IMR-90 (cell line): ENCODE measurements around the gene C1QTNF9B. TPM values are rescaled to one million over a fixed set of nuclear protein-coding genes. Genes with fewer than 3 reads are reported as not detected.

Experiments
- ATAC-seq: fragments of 200-7000 bp; cut with Tn5 transposase; 2 replicates; pipeline ENCODE4 v1.9.1; 2020; ENCODE audit warnings: low read depth, mild to moderate bottlenecking, moderate library complexity
- BruUV-seq: library from RNA; stranded (reverse); fragments of 400-500 nt; replicated peaks from 2 replicates; lab custom pipeline; 2021; lab: Mats Ljungman, UMichigan
- CTCF ChIA-PET: fragments of 300-600 bp; formaldehyde crosslinking; extraction: SDS; loops from one replicate; lab custom pipeline; 2021; ENCODE audit warnings: antibody characterized with exemption; lab: Yijun Ruan, JAX
- POLR2A ChIA-PET: fragments of 300-600 bp; sonication (Branson Sonifier 250); formaldehyde crosslinking; loops from one replicate; lab custom pipeline; 2022; ENCODE audit warnings: antibody characterized with exemption; ENCODE audit not compliant: unreplicated experiment; lab: Charles Lee
- DNase-seq: peaks from one replicate; pipeline ENCODE4 v3.0.0; 2013
- H2AFZ ChIP-seq: replicated peaks from 2 replicates; pipeline ENCODE3; 2013; ENCODE audit warnings: low read length, mild to moderate bottlenecking; ENCODE audit not compliant: poor library complexity
- H2AK5ac ChIP-seq: 2 replicates; pipeline ENCODE4 v1.6.1; 2013; ENCODE audit warnings: low read depth, low read length, inconsistent platforms
- H2AK9ac ChIP-seq: replicated peaks from 2 replicates; pipeline ENCODE3; 2013; ENCODE audit warnings: mild to moderate bottlenecking, low read depth, low read length, moderate library complexity; ENCODE audit not compliant: poor library complexity
- H2BK120ac ChIP-seq: 2 replicates; pipeline ENCODE4 v1.6.1; 2013; ENCODE audit warnings: low read depth, low read length, inconsistent platforms
- H2BK15ac ChIP-seq: 3 replicates; pipeline ENCODE4 v1.6.1; 2013; ENCODE audit warnings: low read depth, low read length, inconsistent platforms
- H2BK20ac ChIP-seq: 2 replicates; pipeline ENCODE4 v1.6.1; 2013; ENCODE audit warnings: low read depth, mild to moderate bottlenecking, inconsistent platforms, low read length, moderate library complexity
- H2BK5ac ChIP-seq: 2 replicates; pipeline ENCODE4 v1.6.1; 2013; ENCODE audit warnings: mild to moderate bottlenecking, low read depth, low read length, inconsistent platforms; ENCODE audit not compliant: poor library complexity, severe bottlenecking
- H3K14ac ChIP-seq: replicated peaks from 2 replicates; pipeline ENCODE4 v1.6.1; 2013; ENCODE audit warnings: low read depth, low read length, inconsistent platforms
- H3K18ac ChIP-seq: 2 replicates; pipeline ENCODE4 v1.6.1; 2013; ENCODE audit warnings: low read depth, low read length, control low read depth
- H3K23ac ChIP-seq: 2 replicates; pipeline ENCODE4 v1.6.1; 2013; ENCODE audit warnings: low read depth, low read length, inconsistent platforms
- H3K27ac ChIP-seq: 2 replicates; pipeline ENCODE4 v1.5.1; 2013; ENCODE audit warnings: mild to moderate bottlenecking, control low read depth, low read length; ENCODE audit not compliant: insufficient read depth
- H3K27me3 ChIP-seq: 2 replicates; pipeline ENCODE4 v1.6.1; 2013; ENCODE audit warnings: low read length; ENCODE audit not compliant: control insufficient read depth, insufficient read depth
- H3K36me3 ChIP-seq: 2 replicates; pipeline ENCODE4 v1.6.1; 2013; ENCODE audit warnings: low read length, mixed read lengths; ENCODE audit not compliant: control insufficient read depth, insufficient read depth
- H3K4ac ChIP-seq: 2 replicates; pipeline ENCODE4 v1.6.1; 2013; ENCODE audit warnings: low read depth, low read length, inconsistent platforms
- H3K4me1 ChIP-seq: 2 replicates; pipeline ENCODE4 v1.6.1; 2013; ENCODE audit warnings: low read length, mixed read lengths; ENCODE audit not compliant: control insufficient read depth, insufficient read depth
- H3K4me2 ChIP-seq: 2 replicates; pipeline ENCODE4 v1.6.1; 2013; ENCODE audit warnings: low read depth, mild to moderate bottlenecking, control low read depth, low read length, moderate library complexity
- H3K4me3 ChIP-seq: 2 replicates; pipeline ENCODE4 v1.5.1; 2013; ENCODE audit warnings: low read depth, mild to moderate bottlenecking, control low read depth, low read length, moderate library complexity; ENCODE audit not compliant: insufficient read depth
- H3K56ac ChIP-seq: 2 replicates; pipeline ENCODE4 v1.6.1; 2013; ENCODE audit warnings: low read length, inconsistent platforms; ENCODE audit not compliant: insufficient read depth; ENCODE audit errors: extremely low read depth
- H3K79me1 ChIP-seq, 2 experiments: 2 replicates each; pipeline ENCODE4 v1.6.1; 2013; ENCODE audit warnings: low read length in 2 of 2, inconsistent platforms in 1 of 2, low read depth in 1 of 2
- H3K9ac ChIP-seq: 2 replicates; pipeline ENCODE4 v1.6.1; 2013; ENCODE audit warnings: low read depth, low read length, control low read depth
- H3K9me1 ChIP-seq: 2 replicates; pipeline ENCODE4 v1.6.1; 2013; ENCODE audit warnings: low read length, inconsistent platforms; ENCODE audit not compliant: insufficient read depth
- H3K9me3 ChIP-seq: 2 replicates; pipeline ENCODE4 v1.6.1; 2013; ENCODE audit warnings: low read length; ENCODE audit not compliant: control insufficient read depth, insufficient read depth
- H4K20me1 ChIP-seq: 2 replicates; pipeline ENCODE4 v1.6.1; 2013; ENCODE audit warnings: low read length, inconsistent platforms; ENCODE audit not compliant: insufficient read depth
- H4K5ac ChIP-seq: 2 replicates; pipeline ENCODE4 v1.6.1; 2013; ENCODE audit warnings: mild to moderate bottlenecking, low read depth, low read length, control low read depth
- H4K8ac ChIP-seq, 2 experiments: 2 replicates each; pipeline ENCODE4 v1.6.1; 2013; ENCODE audit warnings: low read depth in 2 of 2, low read length in 2 of 2, control low read depth in 1 of 2, inconsistent platforms in 1 of 2
- H4K91ac ChIP-seq: 2 replicates; pipeline ENCODE4 v1.6.1; 2013; ENCODE audit warnings: low read depth, low read length, inconsistent platforms; ENCODE audit not compliant: insufficient read depth
- BHLHE40 ChIP-seq: fragments of 150-350 bp; IDR thresholded peaks from 2 replicates; pipeline ENCODE4 v1.6.1; 2016; ENCODE audit warnings: mild to moderate bottlenecking, low read depth, low read length
- CEBPB ChIP-seq: IDR thresholded peaks from 2 replicates; pipeline ENCODE4 v1.6.1; 2012; ENCODE audit warnings: low read depth, low read length, improper control_type of control experiment
- FOS ChIP-seq: fragments of 150-350 bp; IDR thresholded peaks from 2 replicates; pipeline ENCODE4 v1.6.1; 2016; ENCODE audit warnings: low read depth, low read length
- MAFK ChIP-seq: IDR thresholded peaks from 2 replicates; pipeline ENCODE4 v1.6.1; 2012; ENCODE audit warnings: low read depth, low read length, improper control_type of control experiment
- RCOR1 ChIP-seq: IDR thresholded peaks from 2 replicates; pipeline ENCODE4 v1.6.1; 2012; ENCODE audit warnings: mild to moderate bottlenecking, low read length, improper control_type of control experiment; ENCODE audit not compliant: insufficient replicate concordance
- WGBS, 2 experiments: methylation state at CpG; one replicate each; pipeline versions ENCODE4 v1.1.5 to v1.1.7; 2013; ENCODE audit warnings: missing lambda C conversion rate in 2 of 2; ENCODE audit not compliant: insufficient read length in 1 of 2; ENCODE audit errors: extremely low coverage in 2 of 2; 5-methylcytosine and 5-hydroxymethylcytosine counted together
- dilution Hi-C: fragments of 300-500 bp; cut with HindIII; formaldehyde crosslinking; loops from one replicate; pipeline ENCODE4 v1.14.3; 2018; ENCODE audit warnings: low sequenced_read_pairs; ENCODE audit not compliant: unreplicated experiment
- in situ Hi-C: fragments of 300-500 bp; cut with MboI; formaldehyde crosslinking; loops from 3 replicates; pipeline ENCODE4 v1.14.3; 2019; ENCODE audit warnings: low sequenced_read_pairs, inconsistent platforms, mixed read lengths
- intact Hi-C: fragments of 100-400 bp; cut with micrococcal nuclease; formaldehyde crosslinking; loops from 2 replicates; pipeline ENCODE4 v1.10.0; 2022
- polyA plus RNA-seq, 3 experiments: library from polyadenylated mRNA; depleted of rRNA; stranded (reverse); fragments of >200 nt; gene quantifications; 2 replicates each; pipeline ENCODE4 v1.2.3, GENCODE V29; 2012; ENCODE audit warnings: low replicate concordance in 1 of 3
- total RNA-seq: library from RNA; depleted of rRNA; stranded (reverse); fragments of >200 nt; gene quantifications from 2 replicates; pipeline ENCODE4 v1.2.3, GENCODE V29; 2012

The C1QTNF9B gene
- total and polyA plus RNA-seq, 2 of the 4 experiments (the other 2 are of a cell fraction), result 0.72 to 1.1 TPM

DNA sequence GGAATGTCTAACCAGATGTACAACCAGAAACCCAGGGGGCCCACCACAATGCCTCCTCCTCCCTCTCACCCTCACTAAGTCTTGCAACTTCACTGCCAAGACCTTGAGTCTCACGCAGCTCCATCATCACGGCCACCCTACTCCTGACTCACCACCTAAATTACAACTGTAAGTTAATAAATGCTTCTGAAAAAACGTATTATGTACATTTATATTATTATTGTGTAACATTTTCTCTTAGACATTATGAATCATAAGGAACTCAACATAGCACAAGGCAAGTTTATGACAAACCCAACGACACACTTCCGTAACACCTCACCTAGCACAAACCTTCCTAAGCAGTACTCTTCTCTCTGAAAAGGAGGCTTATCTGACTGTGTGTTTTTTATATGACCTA, 28.8 kb downstream of the C1QTNF9B start:
- Histone ChIP-seq H2BK20ac (peak overlapping the region; percentile 97), H3K36me3 (no peaks in the 10 kb centered on the region), H2BK120ac (peak overlapping the region; percentile 98), H3K9ac (peak overlapping the region; percentile 53), H3K18ac (peak overlapping the region; percentile 100), H4K91ac (peak overlapping the region; percentile 98), H3K56ac (no peak overlapping the region), H3K27me3 (no peaks in the 10 kb centered on the region), H3K4me3 (no peak overlapping the region), H4K5ac (peak overlapping the region; percentile 100), H4K8ac (peak overlapping the region; percentile 69 to 93), H3K27ac (peak overlapping the region; percentile 99), H2AK9ac (no peak overlapping the region), H4K20me1 (no peaks in the 10 kb centered on the region), H3K4me2 (peak overlapping the region; percentile 37; the same call in 1 of the 2 replicates), H3K14ac (peak overlapping the region; percentile 92; the same call in 1 of the 2 replicates), H3K4me1 (peaks cover 21% of the 10 kb centered on the region), H3K9me3 (no peaks in the 10 kb centered on the region), H2BK15ac (peak overlapping the region; percentile 97; the same call in 2 of the 3 replicates), H2AK5ac (peak overlapping the region; percentile 88; the same call in 1 of the 2 replicates), H3K23ac (peak overlapping the region; percentile 77; the same call in 1 of the 2 replicates), H3K79me1 (peaks cover 4 to 21% of the 10 kb centered on the region in 2 experiments; a peak in 2 of 4 replicates), H3K9me1 (peaks cover 22% of the 10 kb centered on the region), H2AFZ (peak overlapping the region; percentile 34), H3K4ac (peak overlapping the region; percentile 97), H2BK5ac (peak overlapping the region; percentile 96)
- no TSS peak for BruUV-seq
- WGBS, 2 experiments, result no CpG with 5 or more reads among the region's 5 CpGs
- peak; percentile 57 for ATAC-seq
- CTCF ChIA-PET, result interaction anchor here (0.8 to 1.9 kb wide), 4 partner anchors 21 to 295 kb away, joined by 3 to 4 read pairs (median 3); no protein-coding TSS in a partner anchor
- dilution Hi-C loops (no loop called here), in situ Hi-C loops (loop anchor here (5.0 to 10.0 kb wide), 2 partner anchors 284 to 401 kb away; no protein-coding TSS in a partner anchor), intact Hi-C loops (loop anchor here (5.0 kb wide), 2 partner anchors 71 to 191 kb away; no protein-coding TSS in a partner anchor)
- peak; percentile 95 for DNase-seq
- POLR2A ChIA-PET, result no interaction called here
- TF ChIP-seq RCOR1 (no peak), MAFK (peak; percentile 11; the same call in 1 of the 2 replicates), FOS (peak; percentile 51), BHLHE40 (no peak), CEBPB (peak; percentile 94)
